ENCODE results near the gene PDZD4. TPM values are rescaled to one million over a fixed set of nuclear protein-coding genes. Genes with fewer than 3 reads are reported as not detected.
A peak's percentile ranks its signal among the peaks of the same experiment; 100 is the strongest.

PDZD4 gene
- total RNA-seq, 1 experiment from 2014 or later, result 9.1 TPM

- DNase-seq, result peak; percentile 37 to 46
- peaks cover 10% of the 10 kb centered on the region; the same call in 1 of the 2 replicates for H3K4me1 ChIP-seq
- H3K36me3 ChIP-seq, result no peaks in the 10 kb centered on the region
- no peaks in the 10 kb centered on the region for H3K27me3 ChIP-seq
- H3K9me3 ChIP-seq (replicated peaks), result no peaks in the 10 kb centered on the region
- H3K4me3 ChIP-seq, result peak overlapping the region; percentile 59
- H3K27ac ChIP-seq, result peak overlapping the region; percentile 53
These were observed 64.9 kb downstream of the PDZD4 start for GRCh38 chrX:153765138-153766079.

DNA sequence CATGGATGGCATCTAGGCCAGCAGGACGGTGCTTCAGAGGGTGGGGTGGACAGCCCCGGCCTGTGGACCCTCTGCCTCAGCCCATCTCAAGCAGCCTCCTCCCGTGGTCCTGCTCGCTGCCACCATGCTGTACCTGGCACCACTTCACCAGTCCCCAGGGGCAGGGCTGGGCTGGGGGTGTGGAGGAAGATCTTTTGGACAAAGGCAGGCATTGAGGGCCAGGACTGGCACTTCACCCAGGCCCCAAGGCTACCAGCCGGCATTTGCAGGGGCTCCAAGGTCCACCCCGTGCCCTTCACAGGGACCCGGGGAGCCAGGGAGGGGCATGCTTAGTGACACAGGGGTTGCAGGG lies 65.6 kb downstream of the PDZD4 start:
- peak overlapping the region; percentile 59 for H3K4me3 ChIP-seq
- H3K27ac ChIP-seq, result peak overlapping the region; percentile 53; the same call in 1 of the 2 replicates
- DNase-seq, result no peak

DNA sequence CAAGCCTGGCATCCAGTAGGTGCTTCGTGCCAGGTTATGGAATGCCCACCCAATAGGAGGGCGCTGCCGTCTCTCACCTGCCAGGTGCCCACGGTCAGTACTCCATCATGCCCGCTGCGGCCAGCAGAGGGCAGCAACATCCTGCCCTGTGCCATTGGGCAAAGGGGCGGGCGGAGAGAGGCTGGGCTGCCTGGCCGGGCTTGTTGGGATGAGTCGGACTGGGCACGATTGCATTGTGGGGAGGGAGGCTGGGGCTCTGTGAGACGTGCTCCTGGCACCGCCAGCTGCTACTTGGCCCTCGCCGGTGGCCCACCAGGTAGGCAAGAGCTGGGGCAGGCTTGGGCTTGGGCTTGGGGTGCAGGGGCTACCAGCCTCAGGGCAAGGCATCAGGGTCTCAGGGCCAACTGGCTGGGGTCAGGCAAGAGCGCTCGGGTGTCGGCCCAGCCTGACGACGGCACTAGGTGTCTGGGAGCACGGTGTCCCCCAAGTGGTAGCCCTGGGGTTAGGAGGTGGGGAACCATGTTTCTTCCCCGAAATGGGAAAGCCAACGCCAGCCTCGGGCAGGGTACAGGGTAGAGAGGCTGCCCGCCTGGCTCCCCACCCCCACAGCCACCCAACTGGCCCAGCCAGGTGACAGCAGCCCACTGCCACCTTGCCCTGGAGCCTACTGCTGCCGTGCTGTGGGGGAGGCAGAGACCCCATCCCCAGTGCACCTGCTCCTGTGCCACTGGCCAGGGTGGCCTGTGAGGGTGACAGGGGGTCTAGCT lies 66.2 kb downstream of the PDZD4 start, which contains the start of gene PLXNB3:
Gene PLXNB3, plus strand, starts transcription at position 261 of the 767 bp plus-strand sequence. CDS start 1,287 bp downstream, outside the sequence.
- Histone ChIP-seq H3K27me3 (no peaks in the 10 kb centered on the region), H3K4me1 (peaks cover 10% of the 10 kb centered on the region; the same call in 1 of the 2 replicates), H3K9me3 (replicated peaks) (no peaks in the 10 kb centered on the region), H3K36me3 (no peaks in the 10 kb centered on the region), H3K4me3 (peak within 1 kb of the TSS; percentile 59), H3K27ac (peak within 1 kb of the TSS; percentile 53; the same call in 1 of the 2 replicates)
- DNase-seq, result peak; percentile 75 to 76

More for the DNA sequence above, 65.6 kb downstream of the PDZD4 start:
- Histone ChIP-seq H3K36me3 (no peaks in the 10 kb centered on the region), H3K27me3 (no peaks in the 10 kb centered on the region), H3K4me1 (peaks cover 10% of the 10 kb centered on the region; the same call in 1 of the 2 replicates), H3K9me3 (replicated peaks) (no peaks in the 10 kb centered on the region)

DNA sequence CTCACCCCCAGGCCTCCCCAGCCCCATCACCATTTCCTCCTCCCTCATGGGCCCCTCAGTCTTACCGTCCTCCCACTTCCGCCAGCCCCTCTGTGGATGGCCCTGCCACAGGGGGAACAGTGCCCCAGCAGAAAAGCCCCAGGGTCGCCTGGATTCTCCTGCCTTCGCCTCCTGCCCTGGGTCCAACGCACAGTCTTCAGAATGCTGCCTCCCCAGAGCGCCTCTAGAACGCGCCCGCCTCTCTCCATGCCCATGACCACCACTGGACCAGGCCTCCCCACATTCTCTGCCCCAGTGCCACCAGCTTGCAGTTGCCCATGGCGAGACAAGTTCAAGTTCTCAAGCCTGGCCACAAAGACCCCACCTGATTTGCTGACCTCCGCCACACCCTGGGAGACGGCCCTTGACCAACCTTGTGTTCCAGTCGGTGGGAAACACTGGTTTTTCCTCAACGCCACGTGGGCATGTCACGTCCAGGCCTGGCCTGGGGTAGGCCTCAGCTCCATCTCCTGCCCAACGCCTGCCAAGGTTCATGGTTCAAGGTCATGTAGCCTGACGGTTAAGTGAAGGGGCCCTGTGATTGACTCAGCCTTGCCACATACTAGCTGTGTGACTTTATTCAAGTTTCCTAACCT lies 66.9 kb downstream of the PDZD4 start:
- H3K4me1 ChIP-seq, result peaks cover 10% of the 10 kb centered on the region; the same call in 1 of the 2 replicates
- DNase-seq, result no peak
- H3K4me3 ChIP-seq, result no peak overlapping the region
- no peaks in the 10 kb centered on the region for H3K9me3 ChIP-seq (replicated peaks)
- no peak overlapping the region for H3K27ac ChIP-seq
- no peaks in the 10 kb centered on the region for H3K36me3 ChIP-seq
- no peaks in the 10 kb centered on the region for H3K27me3 ChIP-seq

DNA sequence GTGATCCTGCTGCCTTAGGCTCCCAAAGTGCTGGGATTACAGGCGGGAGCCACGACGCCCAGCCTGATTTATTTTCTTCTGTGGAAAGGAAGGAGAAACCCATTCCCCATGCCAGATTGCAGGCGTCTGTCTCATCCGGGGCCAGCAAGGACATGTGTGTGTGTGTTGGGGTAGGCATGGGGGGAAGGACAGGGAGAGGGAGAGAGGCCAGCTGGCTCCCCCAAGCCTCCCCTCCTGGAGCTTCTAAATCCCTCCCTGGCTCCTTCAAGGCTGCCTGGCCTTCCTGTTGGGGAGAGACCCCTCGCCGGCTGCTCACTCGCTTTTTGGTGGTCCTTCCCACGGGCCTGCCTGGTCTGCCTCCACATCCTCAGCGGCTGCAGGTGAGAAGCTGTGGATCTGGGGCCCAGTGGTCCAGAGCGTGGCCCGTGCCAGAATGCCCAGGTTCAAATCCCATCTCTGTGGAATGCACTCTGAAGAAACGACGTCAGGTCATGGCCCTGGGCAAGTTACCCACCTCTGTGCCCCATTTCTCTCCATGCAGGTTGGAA lies 67.6 kb downstream of the PDZD4 start:
- DNase-seq, result no peak
- no peaks in the 10 kb centered on the region for H3K27me3 ChIP-seq
- peaks cover 10% of the 10 kb centered on the region; the same call in 1 of the 2 replicates for H3K4me1 ChIP-seq
- no peaks in the 10 kb centered on the region for H3K9me3 ChIP-seq (replicated peaks)
- H3K36me3 ChIP-seq, result no peaks in the 10 kb centered on the region
- H3K4me3 ChIP-seq, result no peak overlapping the region
- no peak overlapping the region for H3K27ac ChIP-seq

GRCh38 chrX:153761863-153762262 lies 68.5 kb downstream of the PDZD4 start:
- Histone ChIP-seq H3K36me3 (no peaks in the 10 kb centered on the region), H3K27ac (no peak overlapping the region), H3K27me3 (no peaks in the 10 kb centered on the region), H3K4me3 (no peak overlapping the region), H3K9me3 (replicated peaks) (no peaks in the 10 kb centered on the region), H3K4me1 (peaks cover 10% of the 10 kb centered on the region; the same call in 1 of the 2 replicates)
- no peak for DNase-seq

GRCh38 chrX:153755136-153755535 lies 75.2 kb downstream of the PDZD4 start:
- Histone ChIP-seq H3K36me3 (no peaks in the 10 kb centered on the region), H3K9me3 (replicated peaks) (no peaks in the 10 kb centered on the region), H3K27ac (no peak overlapping the region), H3K4me1 (no peaks in the 10 kb centered on the region), H3K4me3 (no peak overlapping the region), H3K27me3 (no peaks in the 10 kb centered on the region)
- DNase-seq, result no peak

Other genes starting within 250 kb of the PDZD4 start
- gene CCNQ, start 231.4 kb downstream of the PDZD4 start, total RNA-seq (2014; rRNA removed; shearing (Covaris generic)), result 27.0 and 32.5 TPM in 2 replicates
- gene DUSP9, start 183.3 kb downstream of the PDZD4 start, total RNA-seq (2014; rRNA removed; shearing (Covaris generic)), result 0.14 TPM in 1 of 2 replicates, not detected in the other
- not detected in 2 replicates for gene PNCK, start 156.7 kb downstream of the PDZD4 start, total RNA-seq (2014; rRNA removed; shearing (Covaris generic))
- 9.5 TPM in 2 replicates for gene SLC6A8, start 142.6 kb downstream of the PDZD4 start, total RNA-seq (2014; rRNA removed; shearing (Covaris generic))
- gene BCAP31, start 106.2 kb downstream of the PDZD4 start, total RNA-seq (2014; rRNA removed; shearing (Covaris generic)), result 77.9 and 78.0 TPM in 2 replicates
- gene ABCD1, start 105.7 kb downstream of the PDZD4 start, total RNA-seq (2014; rRNA removed; shearing (Covaris generic)), result 4.8 and 4.9 TPM in 2 replicates
- gene PLXNB3, start 66.3 kb downstream of the PDZD4 start, total RNA-seq (2014; rRNA removed; shearing (Covaris generic)), result 2.0 and 3.7 TPM in 2 replicates
- gene SRPK3, start 49.5 kb downstream of the PDZD4 start, total RNA-seq (2014; rRNA removed; shearing (Covaris generic)), result 17.9 and 33.6 TPM in 2 replicates
- 34.3 and 35.0 TPM in 2 replicates for gene IDH3G, start 36.2 kb downstream of the PDZD4 start, total RNA-seq (2014; rRNA removed; shearing (Covaris generic))
- gene SSR4, start 35.9 kb downstream of the PDZD4 start, total RNA-seq (2014; rRNA removed; shearing (Covaris generic)), result 131 and 177 TPM in 2 replicates
- 14.2 and 14.7 TPM in 2 replicates for gene L1CAM, start 55.6 kb upstream of the PDZD4 start, total RNA-seq (2014; rRNA removed; shearing (Covaris generic))
- gene AVPR2, start 74.1 kb upstream of the PDZD4 start, total RNA-seq (2014; rRNA removed; shearing (Covaris generic)), result not detected in 2 replicates
- gene ARHGAP4, start 95.7 kb upstream of the PDZD4 start, total RNA-seq (2014; rRNA removed; shearing (Covaris generic)), result 7.7 and 8.2 TPM in 2 replicates
- gene NAA10, start 104.5 kb upstream of the PDZD4 start, total RNA-seq (2014; rRNA removed; shearing (Covaris generic)), result 58.6 and 69.6 TPM in 2 replicates
- gene RENBP, start 114.1 kb upstream of the PDZD4 start, total RNA-seq (2014; rRNA removed; shearing (Covaris generic)), result 0.18 TPM in 1 of 2 replicates, not detected in the other
- gene HCFC1, start 141.3 kb upstream of the PDZD4 start, total RNA-seq (2014; rRNA removed; shearing (Covaris generic)), result 55.6 and 56.9 TPM in 2 replicates
- gene TMEM187, start 142.2 kb upstream of the PDZD4 start, total RNA-seq (2014; rRNA removed; shearing (Covaris generic)), result 0.97 and 1.7 TPM in 2 replicates
- 91.9 and 95.3 TPM in 2 replicates for gene IRAK1, start 189.4 kb upstream of the PDZD4 start, total RNA-seq (2014; rRNA removed; shearing (Covaris generic))

Data from SJCRH30 (cell line).